HG03565 (cell line): ENCODE data around the gene PGM2.
"Not testable (repeated sequence)": the region's sequence is repeated elsewhere in the genome, so short reads cannot be mapped to it uniquely, and the experiment has no call there.

ENCODE experiments used
- ATAC-seq: cut with Tn5 transposase; IDR thresholded peaks from one replicate; pipeline ENCODE4 v1.9.1; 2021; ENCODE audit warnings: mild to moderate bottlenecking, moderate library complexity; ENCODE audit not compliant: unreplicated experiment

The PGM2 gene

GRCh38 chr4:37826295-37827029 is at the start of gene PGM2:
PGM2 (plus strand) TSS chr4:37826686; CDS start chr4:37826733, 47 bp downstream.
- ATAC-seq = peak; percentile 96

- ATAC-seq = no peak
Measured at GRCh38 chr4:37779896-37780295, 46.6 kb upstream of the PGM2 start.

DNA sequence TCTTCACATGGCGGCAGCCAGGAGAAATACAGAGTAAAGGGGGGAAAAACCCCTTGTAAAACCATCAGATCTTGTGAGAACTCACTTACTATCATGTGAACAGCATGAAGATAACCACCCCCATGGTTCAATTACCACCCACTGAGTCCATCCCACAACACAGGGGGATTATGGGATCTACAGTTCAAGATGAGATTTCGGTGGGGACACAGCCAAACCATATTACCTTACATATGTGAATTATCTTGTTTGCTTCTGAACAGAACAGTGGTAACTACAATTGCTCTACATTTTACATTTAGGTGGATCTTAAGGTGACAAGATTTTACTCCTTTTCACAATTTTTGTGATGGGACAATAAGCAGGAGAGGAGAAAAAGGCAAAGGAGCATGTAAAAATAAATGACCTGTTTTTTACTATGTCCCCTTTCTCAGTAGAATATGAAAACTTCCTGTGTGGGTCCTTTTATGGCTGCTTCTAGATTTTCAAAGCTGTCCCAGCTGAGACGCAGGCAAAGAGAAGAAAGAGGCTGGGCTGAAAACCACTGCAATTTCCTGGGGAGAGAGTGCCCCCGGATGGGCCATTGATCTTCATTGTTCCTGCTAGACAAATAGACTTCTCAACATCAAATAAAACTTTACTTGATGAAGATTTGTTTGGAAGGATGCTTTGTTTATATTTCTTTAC is 45.9 kb upstream of the PGM2 start:
- ATAC-seq = no peak

- no peak for ATAC-seq
Measured at GRCh38 chr4:37781131-37781455, 45.4 kb upstream of the PGM2 start.

DNA sequence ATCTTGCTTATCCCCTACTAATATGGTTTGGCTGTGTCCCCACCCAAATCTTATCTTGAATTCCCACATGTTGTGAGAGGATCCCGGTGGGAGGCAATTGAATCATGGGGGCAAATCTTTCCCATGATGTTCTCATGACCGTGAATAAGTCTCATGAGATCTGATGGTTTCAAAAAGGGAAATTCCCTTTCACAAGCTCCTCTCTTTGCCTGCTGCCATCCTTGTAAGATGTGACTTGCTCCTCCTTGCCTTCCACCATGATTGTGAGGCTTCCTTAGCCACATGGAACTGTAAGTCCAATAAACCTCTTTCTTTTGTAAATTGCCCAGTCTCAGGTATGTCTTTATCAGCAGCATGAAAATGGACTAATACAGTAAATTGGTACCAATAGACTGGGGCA is 40.2 kb upstream of the PGM2 start:
- ATAC-seq = not testable (repeated sequence)

- not testable (repeated sequence) for ATAC-seq
Measured at GRCh38 chr4:37787883-37788460, 38.5 kb upstream of the PGM2 start.

DNA sequence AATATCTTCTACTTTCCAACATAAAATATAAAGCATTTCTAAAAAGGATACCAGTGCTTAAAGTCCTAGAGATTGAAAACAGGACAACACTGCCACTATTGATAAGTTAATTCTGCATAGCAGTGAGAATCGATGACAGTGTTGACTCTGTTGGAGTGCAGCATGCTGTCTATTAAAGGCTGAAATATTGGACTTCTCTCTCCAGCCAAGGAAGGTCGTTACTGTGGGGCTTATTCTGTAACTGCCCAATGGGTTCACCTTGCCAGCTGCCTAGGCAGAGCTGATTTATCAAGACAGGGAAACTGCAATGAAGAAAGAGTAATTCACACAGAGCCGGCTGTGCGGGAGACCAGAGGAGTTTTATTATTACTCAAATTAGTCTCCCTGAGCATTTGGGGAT is 37.7 kb upstream of the PGM2 start:
- no peak for ATAC-seq

GRCh38 chr4:37792241-37792640 is 34.2 kb upstream of the PGM2 start:
- no peak for ATAC-seq

DNA sequence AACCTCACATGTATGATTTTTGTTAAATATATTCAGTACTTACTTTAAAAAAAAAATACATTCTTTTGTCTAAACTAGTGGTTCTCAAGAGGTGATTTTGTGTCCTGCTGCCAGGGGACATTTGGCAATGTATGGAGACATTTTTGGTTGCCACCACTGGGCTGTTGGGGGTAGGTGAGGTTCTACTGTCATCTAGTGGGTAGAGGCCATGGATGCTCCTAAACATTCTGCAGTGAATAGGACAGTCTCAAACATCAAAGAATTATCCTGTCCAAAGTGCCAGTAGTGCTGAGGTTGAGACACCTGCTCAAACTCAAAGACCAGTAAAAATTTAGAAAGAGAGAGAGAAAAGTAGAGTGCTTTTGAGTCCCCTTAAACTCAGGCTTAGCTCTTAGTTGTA is 32.9 kb upstream of the PGM2 start:
- ATAC-seq = no peak

DNA sequence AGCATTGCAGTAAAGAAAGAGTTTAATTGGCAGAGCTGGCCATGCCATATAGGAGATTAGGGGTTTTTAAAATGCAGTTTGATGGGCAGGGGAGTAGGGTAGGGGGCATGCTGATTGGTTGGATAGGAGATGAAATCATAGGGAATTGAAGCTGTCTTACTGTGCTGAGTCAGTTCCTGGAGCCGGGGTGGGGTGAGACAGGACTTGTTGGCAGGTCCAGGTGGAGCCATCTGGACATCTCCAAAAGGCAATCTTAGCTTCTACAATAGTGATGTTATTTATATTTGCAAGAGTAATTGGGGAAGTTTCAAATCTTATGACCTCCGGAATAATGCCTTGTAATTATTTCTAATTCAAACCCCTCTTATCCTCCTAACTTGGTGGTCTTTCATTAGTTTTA is 32.4 kb upstream of the PGM2 start:
- ATAC-seq = no peak

GRCh38 chr4:37795581-37796195 is 30.8 kb upstream of the PGM2 start:
- no peak for ATAC-seq

- no peak for ATAC-seq
Measured at GRCh38 chr4:37797374-37797773, 29.1 kb upstream of the PGM2 start.

GRCh38 chr4:37797923-37798322 is 28.6 kb upstream of the PGM2 start:
- no peak for ATAC-seq

DNA sequence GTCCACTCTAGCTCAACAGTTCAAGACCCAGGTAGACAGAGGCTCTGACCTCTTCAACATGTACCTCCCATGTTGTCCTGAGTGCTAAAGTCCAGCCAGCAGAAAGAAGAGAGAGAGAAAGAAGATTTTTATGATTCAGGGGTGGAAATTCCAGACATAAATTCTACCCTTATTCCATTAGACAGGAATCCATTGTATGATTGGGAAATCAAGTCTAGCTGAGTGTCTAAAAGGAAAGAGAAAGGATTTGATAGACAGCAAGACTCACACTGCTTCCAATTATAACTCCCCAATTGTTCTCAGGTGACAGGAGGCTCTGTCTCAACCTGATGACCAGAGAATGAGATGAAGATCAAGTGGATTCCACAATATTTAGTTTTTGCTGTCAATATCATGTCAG is 27.9 kb upstream of the PGM2 start:
- no peak for ATAC-seq

DNA sequence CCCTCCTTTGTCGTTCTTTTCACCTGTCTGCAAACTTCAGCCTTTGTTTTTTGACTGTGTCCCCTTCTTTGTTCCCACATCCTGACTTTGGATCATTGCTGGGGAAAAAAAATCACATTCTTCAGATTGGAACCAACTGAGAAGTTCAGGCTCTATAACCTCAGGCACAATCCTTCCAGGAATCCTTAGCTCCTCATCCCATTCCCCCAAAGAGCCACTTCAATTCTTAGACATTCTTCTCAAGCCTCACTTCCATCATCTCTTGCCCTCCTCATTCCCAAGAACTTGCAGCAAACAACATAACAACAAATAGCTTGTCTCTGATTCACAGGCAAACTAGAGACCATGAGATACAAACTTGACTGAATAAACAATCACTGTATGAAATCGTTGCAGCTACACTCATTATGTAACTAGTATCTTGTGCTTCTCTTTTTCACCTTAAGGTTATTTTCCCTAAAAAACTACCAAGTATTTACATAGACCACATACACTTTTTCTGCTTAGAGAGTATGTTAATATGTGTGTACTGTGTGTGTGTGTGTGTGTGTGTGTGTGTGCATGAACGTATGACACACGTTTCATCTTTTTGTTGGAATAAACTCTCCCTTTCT is 26.4 kb upstream of the PGM2 start:
- no peak for ATAC-seq

- ATAC-seq = no peak
Measured at GRCh38 chr4:37802068-37802666, 24.3 kb upstream of the PGM2 start.

- ATAC-seq = no peak
Measured at GRCh38 chr4:37803348-37803973, 23.0 kb upstream of the PGM2 start.

- peak; percentile 42 for ATAC-seq
Measured at GRCh38 chr4:37805091-37805490, 21.4 kb upstream of the PGM2 start.

DNA sequence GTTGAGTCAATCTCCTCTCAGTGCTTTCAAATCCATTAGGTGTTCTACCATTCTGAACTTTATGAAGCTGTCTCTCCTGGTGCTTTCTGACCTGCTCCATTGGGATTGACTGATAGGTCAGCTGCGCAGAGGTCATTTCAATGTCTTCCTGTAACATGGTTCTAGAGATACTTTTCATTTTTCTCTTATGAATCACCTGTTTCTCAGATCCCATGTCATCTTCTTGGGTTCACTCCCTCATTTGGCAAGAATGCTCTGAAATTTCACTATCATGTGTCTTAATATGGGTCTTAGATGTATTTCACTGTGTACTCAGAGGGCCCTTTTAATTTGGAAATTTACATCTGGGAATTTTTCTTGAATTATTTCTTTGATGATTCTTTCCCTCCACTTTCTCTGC is 13.8 kb upstream of the PGM2 start:
- no peak for ATAC-seq

- ATAC-seq = no peak
Measured at GRCh38 chr4:37815591-37815990, 10.9 kb upstream of the PGM2 start.

GRCh38 chr4:37816006-37816405 is 10.5 kb upstream of the PGM2 start:
- ATAC-seq = no peak
